ENCODE data around the gene EFNA1.
"Not testable (repeated sequence)": the region's sequence is repeated elsewhere in the genome, so short reads cannot be mapped to it uniquely, and the experiment has no call there.

DNA sequence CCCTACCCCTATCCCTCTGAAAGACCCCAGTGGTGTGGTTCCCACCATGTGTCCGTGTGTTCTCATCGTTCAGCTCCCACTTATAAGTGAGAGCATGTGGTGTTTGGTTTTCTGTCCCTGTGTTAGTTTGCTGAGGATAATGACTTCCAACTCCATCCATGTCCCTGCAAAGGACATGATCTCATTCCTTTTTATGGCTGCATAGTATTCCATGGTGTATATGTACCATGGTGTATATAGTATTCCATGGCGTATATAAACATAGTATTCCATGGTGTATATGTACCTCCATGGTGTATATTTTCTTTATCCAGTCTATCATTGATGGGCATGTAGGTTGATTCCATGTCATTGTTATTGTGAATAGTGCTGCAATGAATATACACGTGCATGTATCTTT lies 36.1 kb downstream of the EFNA1 start:
- not testable (repeated sequence) for TF ChIP-seq CTCF, POLR2A (IDR thresholded peaks at IDR 0.05)
